Endodermal cell (in vitro differentiated cells): ENCODE results near the gene PRRT3. TPM values are rescaled to one million over a fixed set of nuclear protein-coding genes. Genes with fewer than 3 reads are reported as not detected.
"Not testable (repeated sequence)": the region's sequence is repeated elsewhere in the genome, so short reads cannot be mapped to it uniquely, and the experiment has no call there.

Experiments
- DNase-seq: peaks from one replicate; pipeline ENCODE4 v3.0.0-alpha.2; 2017
- H3K27ac ChIP-seq: 2 replicates; pipeline ENCODE4 v1.5.1; 2013; ENCODE audit warnings: mild to moderate bottlenecking, low read depth, low read length, moderate library complexity
- H3K27me3 ChIP-seq: 2 replicates; pipeline ENCODE4 v1.6.1; 2013; ENCODE audit warnings: mild to moderate bottlenecking, low read length, moderate library complexity; ENCODE audit not compliant: insufficient read depth, control insufficient read depth, poor library complexity, severe bottlenecking
- H3K36me3 ChIP-seq: 2 replicates; pipeline ENCODE4 v1.7.0; 2013; ENCODE audit warnings: mild to moderate bottlenecking, low read length, moderate library complexity; ENCODE audit not compliant: control insufficient read depth, insufficient read depth
- H3K4me1 ChIP-seq: one replicate; pipeline ENCODE4 v1.7.0; 2013; ENCODE audit warnings: low read length; ENCODE audit not compliant: control insufficient read depth, insufficient read depth
- H3K4me3 ChIP-seq: 2 replicates; pipeline ENCODE4 v1.5.1; 2013; ENCODE audit warnings: mild to moderate bottlenecking, low read length, moderate library complexity
- H3K9ac ChIP-seq: 2 replicates; pipeline ENCODE4 v1.6.1; 2013; ENCODE audit warnings: mild to moderate bottlenecking, low read length, moderate library complexity; ENCODE audit not compliant: poor library complexity, severe bottlenecking; ENCODE audit errors: extremely low read depth
- H3K9me3 ChIP-seq: 2 replicates; pipeline ENCODE4 v1.6.1; 2013; ENCODE audit warnings: mild to moderate bottlenecking, low read length, moderate library complexity; ENCODE audit not compliant: control insufficient read depth
- H3K27ac Mint-ChIP-seq: 2 replicates; pipeline ENCODE4 v1.8.0; 2020; ENCODE audit warnings: mixed read lengths
- H3K27me3 Mint-ChIP-seq: 2 replicates; pipeline ENCODE4 v1.8.0; 2021; ENCODE audit warnings: mild to moderate bottlenecking, mixed read lengths; ENCODE audit not compliant: insufficient read depth
- H3K36me3 Mint-ChIP-seq: 2 replicates; pipeline ENCODE4 v1.8.0; 2020; ENCODE audit warnings: low read depth, mixed read lengths
- H3K4me1 Mint-ChIP-seq: 2 replicates; pipeline ENCODE4 v1.8.0; 2020; ENCODE audit warnings: mixed read lengths
- H3K4me3 Mint-ChIP-seq: 2 replicates; pipeline ENCODE4 v1.8.0; 2020; ENCODE audit warnings: mild to moderate bottlenecking, moderate library complexity, mixed read lengths
- H3K9me3 Mint-ChIP-seq: 2 replicates; pipeline ENCODE4 v1.8.0; 2020; ENCODE audit warnings: mild to moderate bottlenecking, mixed read lengths
- WGBS, 2 experiments: methylation state at CpG; one replicate each; pipeline versions ENCODE4 v1.1.5 to v1.1.7; 2013; ENCODE audit warnings: missing lambda C conversion rate in 2 of 2, mixed read lengths in 1 of 2; ENCODE audit not compliant: insufficient coverage in 1 of 2, insufficient read length in 1 of 2; 5-methylcytosine and 5-hydroxymethylcytosine counted together
- total RNA-seq, 2 donors: library from RNA; stranded (reverse); fragmentation: NEBNext Ultra II Directional in 1 of 2; extraction: Animal tissue kit (Norgen Biotek cat#: 25700) in 1 of 2; gene quantifications; 2 replicates in 1 of 2; 3 replicates in 1 of 2; pipeline ENCODE4 v1.2.1, GENCODE V29; 2021

The PRRT3 gene
- total RNA-seq, 2 donors from 2014 or later, result 7.4 to 11.3 TPM

DNA sequence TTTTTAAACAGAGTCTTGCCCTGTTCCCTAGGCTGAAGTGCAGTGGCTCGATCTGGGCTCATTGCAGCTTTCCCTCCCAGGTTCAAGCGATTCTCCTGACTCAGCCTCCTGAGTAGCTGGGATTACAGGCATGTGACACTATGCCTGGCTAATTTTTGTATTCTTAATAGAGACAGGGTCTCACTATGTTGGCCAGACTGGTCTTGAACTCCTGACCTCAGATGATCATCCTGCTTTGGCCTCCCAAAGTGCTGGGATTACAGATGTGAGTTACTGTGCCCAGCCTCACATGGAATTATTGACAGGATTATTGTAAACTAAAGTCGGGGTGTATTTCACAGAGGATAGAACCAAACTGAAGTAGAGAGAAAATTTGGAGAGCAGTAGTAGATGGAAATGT, 56.5 kb downstream of the PRRT3 start:
- not testable (repeated sequence) for H3K9me3 ChIP-seq, H3K9me3 Mint-ChIP-seq, DNase-seq, H3K27me3 Mint-ChIP-seq, H3K4me3 Mint-ChIP-seq, H3K27ac Mint-ChIP-seq, H3K4me1 Mint-ChIP-seq, H3K9ac ChIP-seq, H3K4me1 ChIP-seq, H3K27me3 ChIP-seq, H3K4me3 ChIP-seq, H3K27ac ChIP-seq
- H3K36me3 Mint-ChIP-seq, result peaks cover 25% of the 10 kb centered on the region
- H3K36me3 ChIP-seq, result peaks cover 20% of the 10 kb centered on the region
- 94 to 98% methylated on average over 3 of the region's 3 CpGs for WGBS, 2 experiments

Other genes starting within 250 kb of the PRRT3 start
- gene CPNE9, start 248.6 kb downstream of the PRRT3 start, total RNA-seq, result under 1 TPM; 0.15 to 0.62 TPM
- 10 to 100 TPM; 22.7 to 28.5 TPM for gene BRPF1, start 220.7 kb downstream of the PRRT3 start, total RNA-seq
- 10 to 100 TPM; 28.6 to 34.0 TPM for gene OGG1, start 202.5 kb downstream of the PRRT3 start, total RNA-seq
- 10 to 100 TPM; 10.1 to 13.3 TPM for gene CAMK1, start 182.5 kb downstream of the PRRT3 start, total RNA-seq
- gene TADA3, start 159.9 kb downstream of the PRRT3 start, total RNA-seq, result 10 to 100 TPM; 52.4 to 62.0 TPM
- 100 to 1,000 TPM; 150 to 153 TPM for gene ARPC4, start 159.3 kb downstream of the PRRT3 start, total RNA-seq
- gene TTLL3, start 142.1 kb downstream of the PRRT3 start, total RNA-seq, result 10 to 100 TPM; 21.6 to 35.0 TPM
- gene RPUSD3, start 108.4 kb downstream of the PRRT3 start, total RNA-seq, result 10 to 100 TPM; 56.9 to 67.1 TPM
- gene CIDEC, start 72.2 kb downstream of the PRRT3 start, total RNA-seq, result not detected
- gene JAGN1, start 61.8 kb downstream of the PRRT3 start, total RNA-seq, result 10 to 100 TPM; 21.9 to 29.1 TPM
- gene IL17RE, start 49.6 kb downstream of the PRRT3 start, total RNA-seq, result 1 to 10 TPM; 1.2 to 1.6 TPM
- gene IL17RC, start 35.3 kb downstream of the PRRT3 start, total RNA-seq, result 10 to 100 TPM; 15.7 to 19.0 TPM
- gene CRELD1, start 18.6 kb downstream of the PRRT3 start, total RNA-seq, result 10 to 100 TPM; 35.7 to 43.2 TPM
- 10 to 100 TPM; 35.6 to 45.3 TPM for gene EMC3, start 34.4 kb upstream of the PRRT3 start, total RNA-seq
- gene FANCD2, start 74.0 kb upstream of the PRRT3 start, total RNA-seq, result 10 to 100 TPM; 56.0 to 79.9 TPM
- not detected for gene FANCD2OS, start 155.8 kb upstream of the PRRT3 start, total RNA-seq
- gene BRK1, start 163.3 kb upstream of the PRRT3 start, total RNA-seq, result 100 to 1,000 TPM; 110 to 116 TPM
- gene VHL, start 189.4 kb upstream of the PRRT3 start, total RNA-seq, result 10 to 100 TPM; 60.4 to 71.5 TPM
- gene IRAK2, start 212.5 kb upstream of the PRRT3 start, total RNA-seq, result under 1 TPM; 0.26 to 0.40 TPM